ENCODE measurements around the gene PBOV1. TPM values are rescaled to one million over a fixed set of nuclear protein-coding genes. Genes with fewer than 3 reads are reported as not detected.

The PBOV1 gene
- total and polyA plus RNA-seq, 8 donors: not detected

DNA sequence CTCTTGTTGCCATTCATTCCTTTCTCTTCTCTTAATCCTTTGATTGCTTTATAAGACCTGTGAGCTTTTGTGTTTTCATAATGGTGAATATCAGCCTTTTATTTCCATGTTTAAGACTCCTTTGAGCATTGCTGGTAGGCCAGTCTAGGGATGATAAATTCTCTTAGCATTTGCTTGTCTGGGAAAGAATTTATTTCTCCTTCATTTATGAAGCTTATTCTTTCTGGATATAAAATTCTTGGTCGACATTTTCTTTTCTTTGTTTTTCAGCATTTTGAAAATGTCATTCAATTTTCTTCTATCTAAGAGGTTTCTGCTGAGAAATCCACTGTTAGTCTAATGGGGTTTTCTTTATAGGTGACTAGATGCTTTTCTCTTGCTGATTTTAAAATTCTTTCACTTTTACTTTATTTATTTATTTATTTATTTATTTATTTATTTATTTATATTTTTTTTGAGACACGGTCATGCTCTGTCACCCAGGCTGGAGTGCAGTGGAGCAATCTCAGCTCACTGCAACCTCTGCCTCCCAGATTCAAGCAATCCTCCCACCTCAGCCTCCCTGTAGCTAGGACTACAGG is 41.5 kb downstream of the PBOV1 start:
- intact Hi-C loops (cut with DNase I): no loop called here
- Histone ChIP-seq H3K27ac (no peak overlapping the region), H3K4me3 (no peak overlapping the region), H3K36me3 (no peaks in the 10 kb centered on the region), H3K27me3 (no peaks in the 10 kb centered on the region), H3K4me1 (peaks cover 0 to 4% (median 0%) of the 10 kb centered on the region in 3 donors), H3K9me3 (no peaks in the 10 kb centered on the region)
- no peak for FAIRE-seq
- DNase-seq: no peak
- WGBS, 2 donors: 97% methylated on average over 2 of the region's 2 CpGs
- no peak for ATAC-seq
- TF ChIP-seq, protein P1, sequence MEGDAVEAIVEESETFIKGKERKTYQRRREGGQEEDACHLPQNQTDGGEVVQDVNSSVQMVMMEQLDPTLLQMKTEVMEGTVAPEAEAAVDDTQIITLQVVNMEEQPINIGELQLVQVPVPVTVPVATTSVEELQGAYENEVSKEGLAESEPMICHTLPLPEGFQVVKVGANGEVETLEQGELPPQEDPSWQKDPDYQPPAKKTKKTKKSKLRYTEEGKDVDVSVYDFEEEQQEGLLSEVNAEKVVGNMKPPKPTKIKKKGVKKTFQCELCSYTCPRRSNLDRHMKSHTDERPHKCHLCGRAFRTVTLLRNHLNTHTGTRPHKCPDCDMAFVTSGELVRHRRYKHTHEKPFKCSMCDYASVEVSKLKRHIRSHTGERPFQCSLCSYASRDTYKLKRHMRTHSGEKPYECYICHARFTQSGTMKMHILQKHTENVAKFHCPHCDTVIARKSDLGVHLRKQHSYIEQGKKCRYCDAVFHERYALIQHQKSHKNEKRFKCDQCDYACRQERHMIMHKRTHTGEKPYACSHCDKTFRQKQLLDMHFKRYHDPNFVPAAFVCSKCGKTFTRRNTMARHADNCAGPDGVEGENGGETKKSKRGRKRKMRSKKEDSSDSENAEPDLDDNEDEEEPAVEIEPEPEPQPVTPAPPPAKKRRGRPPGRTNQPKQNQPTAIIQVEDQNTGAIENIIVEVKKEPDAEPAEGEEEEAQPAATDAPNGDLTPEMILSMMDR (IDR thresholded peaks at IDR 0.05): no peak

DNA sequence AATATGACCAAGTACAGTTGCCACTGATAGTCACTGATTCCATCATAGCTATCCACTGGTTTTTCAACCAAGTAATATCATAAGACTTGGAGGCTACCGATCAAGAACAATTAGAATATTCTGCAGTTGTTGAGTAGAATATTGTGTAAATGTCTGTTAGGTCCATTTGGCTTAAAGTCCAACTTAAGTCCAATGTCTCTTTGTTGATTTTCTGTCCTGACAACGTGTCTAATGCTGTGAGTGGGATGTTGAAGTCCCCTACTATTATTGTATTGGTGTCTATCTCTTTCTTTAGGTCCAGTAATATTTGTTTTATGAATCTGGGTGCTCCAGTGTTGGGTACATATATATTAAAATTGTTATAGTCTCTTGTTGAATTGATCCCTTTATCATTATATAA is 42.7 kb downstream of the PBOV1 start:
- FAIRE-seq (no peak), ATAC-seq (no peak), DNase-seq (no peak)
- peaks cover 0 to 4% (median 0%) of the 10 kb centered on the region in 3 donors for H3K4me1 ChIP-seq
- TF ChIP-seq, protein P1 (IDR thresholded peaks at IDR 0.05): no peak
- WGBS, 2 donors: 85 to 97% methylated on average over 2 of the region's 2 CpGs
- H3K4me3 ChIP-seq: no peak overlapping the region
- H3K27ac ChIP-seq: no peak overlapping the region
- H3K27me3 ChIP-seq: no peaks in the 10 kb centered on the region
- H3K36me3 ChIP-seq: peaks cover 0 to 8% (median 0%) of the 10 kb centered on the region in 3 donors
- H3K9me3 ChIP-seq: no peaks in the 10 kb centered on the region
- intact Hi-C loops (cut with DNase I): no loop called here

Other genes starting within 250 kb of the PBOV1 start
- 10 to 100 TPM; 13.7 to 46.6 (median 17.7) TPM for gene PERP, start 111.1 kb downstream of the PBOV1 start, total RNA-seq
- 10 to 100 TPM; 22.8 to 31.2 TPM for gene PERP, start 111.1 kb downstream of the PBOV1 start, polyA plus RNA-seq
- gene ARFGEF3, start 56.6 kb downstream of the PBOV1 start, total RNA-seq: 10 to 100 TPM; 13.7 to 19.0 (median 16.4) TPM
- 1 to 10 TPM; 4.8 to 9.7 TPM for gene ARFGEF3, start 56.6 kb downstream of the PBOV1 start, polyA plus RNA-seq
- gene SMIM28, start 159.4 kb upstream of the PBOV1 start, total RNA-seq: not detected
- gene SMIM28, start 159.4 kb upstream of the PBOV1 start, polyA plus RNA-seq: not detected
- gene HEBP2, start 185.7 kb upstream of the PBOV1 start, total RNA-seq: 10 to 100 TPM; 26.5 to 34.0 (median 30.7) TPM
- 10 to 100 TPM; 10.7 to 18.8 TPM for gene HEBP2, start 185.7 kb upstream of the PBOV1 start, polyA plus RNA-seq